ENCODE data around the gene FLG2.

The FLG2 gene

GRCh38 chr1:152359906-152360305 lies at the start of gene FLG2:
TSS of gene FLG2 (minus strand) at chr1:152360006. CDS start at chr1:152358884, 1,122 bp downstream.
- no peak for DNase-seq (ENCODE audit: low read depth in 2 of 2)

- DNase-seq (ENCODE audit: low read depth in 2 of 2): no peak
These were observed 48.9 kb upstream of the FLG2 start for GRCh38 chr1:152408664-152409063.

DNA sequence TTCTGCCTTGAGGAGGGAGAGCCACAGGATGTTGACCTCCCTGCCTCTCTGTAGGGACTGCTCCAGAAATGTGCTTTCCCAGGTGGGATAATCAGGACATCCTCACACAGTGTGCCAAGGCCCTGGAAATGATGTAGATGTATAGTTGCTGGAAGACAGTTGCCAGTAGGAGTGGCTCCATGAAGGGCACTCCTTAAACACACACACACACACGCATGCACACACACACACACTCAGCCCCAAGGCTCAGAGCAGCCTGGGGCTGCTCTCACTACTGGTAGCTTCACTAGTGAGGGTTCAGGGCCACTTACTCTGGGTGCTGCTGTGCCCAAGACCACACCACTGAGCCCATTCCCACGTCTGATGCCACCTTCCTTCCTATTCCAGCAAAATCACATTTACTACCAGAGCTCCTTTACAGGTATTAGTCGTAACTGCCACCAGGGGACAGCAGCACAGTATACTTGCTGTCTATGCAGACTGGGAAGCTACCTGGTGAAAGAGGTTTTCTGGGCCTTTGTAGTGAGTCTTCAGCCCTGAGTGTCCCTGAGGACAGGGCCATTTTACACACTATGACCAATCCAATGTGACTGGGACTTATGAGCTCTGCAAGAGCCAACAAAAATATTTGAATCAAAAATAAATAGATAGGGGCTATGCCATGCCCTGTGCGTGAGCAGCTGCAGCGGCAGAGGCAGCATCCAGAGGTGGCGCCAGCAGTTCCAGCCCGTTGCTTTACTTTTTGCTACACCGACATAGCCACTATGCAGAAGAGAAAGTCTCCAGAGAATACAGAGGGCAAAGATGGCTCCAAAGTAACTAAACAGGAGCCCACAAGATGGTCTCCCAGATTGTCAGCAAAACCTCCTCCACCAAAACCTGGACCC lies 39.2 kb upstream of the FLG2 start:
- no peak for DNase-seq (ENCODE audit: low read depth in 2 of 2)

GRCh38 chr1:152397474-152397873 lies 37.7 kb upstream of the FLG2 start:
- DNase-seq (ENCODE audit: low read depth in 2 of 2): no peak

DNA sequence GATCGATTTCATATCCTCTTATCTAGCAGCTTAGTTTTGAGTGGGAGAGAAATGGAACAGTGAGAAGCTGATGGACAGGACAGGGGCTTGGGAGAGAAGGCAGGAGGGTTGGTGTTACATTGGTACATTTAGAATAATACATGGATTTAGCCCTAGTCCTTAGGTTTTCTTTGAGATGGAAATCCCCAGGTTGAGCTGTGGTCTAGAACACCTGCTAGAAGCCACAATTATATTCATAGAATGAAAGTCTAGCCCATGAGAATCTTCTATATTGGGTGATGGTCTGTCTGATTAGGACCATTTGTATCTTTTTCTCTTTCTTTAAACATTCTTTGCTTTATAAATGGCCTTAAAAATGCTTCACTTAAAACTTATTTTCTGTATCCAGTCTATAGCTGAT lies 34.3 kb upstream of the FLG2 start:
- DNase-seq (ENCODE audit: low read depth in 2 of 2): no peak

DNA sequence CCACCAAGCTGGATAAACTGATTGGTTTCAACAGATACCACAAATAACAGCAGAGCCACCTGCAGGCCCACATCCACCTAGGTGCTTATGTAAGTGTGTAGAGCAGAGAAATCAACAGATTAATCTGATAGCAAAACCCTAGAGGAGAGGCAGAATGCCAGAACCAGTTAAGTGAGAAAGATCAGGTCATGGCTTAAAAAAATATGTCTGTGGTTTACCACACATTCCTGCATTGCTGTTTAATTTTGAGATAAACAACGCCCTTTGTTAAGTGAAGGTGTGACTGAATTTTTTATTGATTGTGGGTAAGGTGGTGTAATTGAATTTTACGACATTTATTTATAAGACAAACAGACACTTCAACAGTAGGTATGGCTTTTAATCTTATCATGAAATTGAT lies 33.1 kb upstream of the FLG2 start:
- no peak for DNase-seq (ENCODE audit: low read depth in 2 of 2)

DNA sequence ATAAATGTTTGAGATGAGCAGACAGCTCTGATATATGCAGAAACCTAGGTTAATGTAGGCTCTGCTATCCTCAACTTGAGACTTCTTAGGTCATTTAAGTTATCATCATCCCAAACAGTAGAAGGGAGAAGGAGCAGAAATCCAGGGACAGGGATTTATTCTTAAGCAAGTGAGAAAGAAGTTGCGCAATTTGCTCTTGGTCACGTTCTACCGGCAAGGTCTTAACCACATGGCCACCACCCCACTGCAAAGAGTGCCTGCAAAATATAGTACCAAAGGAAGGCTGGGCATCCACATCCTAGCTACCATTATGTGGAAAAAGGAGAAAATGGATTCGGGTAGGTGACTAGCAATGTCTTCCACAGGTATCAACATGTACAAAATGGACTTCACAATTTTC lies 29.1 kb upstream of the FLG2 start:
- no peak for DNase-seq (ENCODE audit: low read depth in 2 of 2)

GRCh38 chr1:152386940-152387339 lies 27.1 kb upstream of the FLG2 start:
- no peak for DNase-seq (ENCODE audit: low read depth in 2 of 2)

DNA sequence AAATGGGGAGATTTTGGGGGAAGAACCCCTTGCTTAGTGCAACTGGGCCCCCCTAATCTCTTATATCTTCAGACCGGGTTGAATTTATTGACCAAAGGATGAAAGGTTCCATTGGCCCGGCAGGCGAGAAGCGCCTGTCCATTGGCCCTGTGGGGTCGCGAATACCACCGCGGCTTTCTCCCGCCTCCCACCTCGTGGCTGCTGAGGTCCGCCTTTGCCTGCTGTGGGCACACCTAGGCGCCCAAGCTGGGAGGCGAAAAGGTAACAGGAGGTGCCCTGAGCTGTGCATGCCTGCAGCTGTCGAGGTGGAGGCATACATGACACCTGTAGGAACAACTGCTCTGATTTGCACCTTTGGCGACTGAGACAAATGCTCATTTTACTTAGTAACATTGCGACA lies 21.1 kb upstream of the FLG2 start:
- DNase-seq (ENCODE audit: low read depth in 2 of 2): no peak

GRCh38 chr1:152374451-152374850 lies 14.6 kb upstream of the FLG2 start:
- DNase-seq (ENCODE audit: low read depth in 2 of 2): no peak

GRCh38 chr1:152372672-152373071 lies 12.9 kb upstream of the FLG2 start:
- DNase-seq (ENCODE audit: low read depth in 2 of 2): no peak

DNA sequence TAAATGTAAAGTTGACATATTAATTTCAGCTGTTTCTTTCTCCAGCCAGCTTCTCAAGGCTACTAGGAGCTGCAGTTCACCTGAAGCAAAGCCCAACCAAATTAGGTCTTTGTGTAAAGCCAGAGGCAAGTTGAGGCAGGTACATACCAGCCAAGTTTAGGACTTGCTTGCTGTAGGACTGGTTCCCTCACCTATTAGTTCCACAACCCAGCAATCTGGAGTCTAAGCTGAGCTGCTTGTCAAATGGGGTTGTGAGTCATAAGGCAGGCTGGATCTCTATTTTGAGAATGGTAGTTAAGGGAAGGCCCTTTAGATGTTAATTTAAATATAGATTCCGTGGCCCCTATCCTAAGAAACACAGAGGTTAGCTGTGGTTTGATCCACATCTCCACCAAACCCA lies 7.6 kb upstream of the FLG2 start:
- no peak for DNase-seq (ENCODE audit: low read depth in 2 of 2)

DNA sequence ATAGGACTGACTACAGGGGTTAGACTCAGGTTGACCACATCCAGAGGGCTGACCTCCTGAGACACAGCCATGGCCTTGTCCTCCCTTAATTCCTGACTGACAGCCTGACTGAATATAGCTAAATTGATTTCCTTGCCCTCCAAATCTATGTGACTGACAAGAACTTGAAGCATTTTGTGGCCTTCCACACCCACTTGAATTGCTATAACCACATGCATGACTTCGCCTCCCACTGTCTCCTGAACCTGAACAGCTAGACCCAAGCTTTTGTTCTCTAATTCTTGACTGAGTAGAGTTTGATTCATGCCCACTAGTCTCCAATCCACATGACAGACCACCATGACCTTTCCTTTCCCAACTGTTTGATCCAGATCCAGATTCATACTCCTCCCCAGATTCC lies 3.1 kb downstream of the FLG2 start:
- no peak for DNase-seq (ENCODE audit: low read depth in 2 of 2)

DNA sequence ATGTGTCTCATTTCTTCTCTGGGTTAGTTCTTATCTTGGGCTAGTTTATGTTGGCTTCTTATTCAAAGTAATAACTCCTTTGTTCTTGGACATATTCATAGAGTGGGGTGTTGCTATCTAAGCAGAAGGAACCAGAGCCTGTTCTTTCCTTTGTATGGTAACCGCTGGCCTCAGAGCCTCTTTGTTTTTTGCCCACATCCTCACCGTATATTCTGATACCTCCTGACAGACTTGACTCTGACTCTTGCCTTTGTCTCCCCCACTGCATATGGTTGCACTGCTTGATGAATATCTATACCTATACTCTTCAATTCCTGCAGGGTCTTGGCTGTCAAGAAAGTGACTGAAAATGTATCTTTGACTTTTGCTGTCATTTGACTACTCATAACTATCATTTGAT lies 10.2 kb downstream of the FLG2 start:
- DNase-seq (ENCODE audit: low read depth in 2 of 2): no peak

DNA sequence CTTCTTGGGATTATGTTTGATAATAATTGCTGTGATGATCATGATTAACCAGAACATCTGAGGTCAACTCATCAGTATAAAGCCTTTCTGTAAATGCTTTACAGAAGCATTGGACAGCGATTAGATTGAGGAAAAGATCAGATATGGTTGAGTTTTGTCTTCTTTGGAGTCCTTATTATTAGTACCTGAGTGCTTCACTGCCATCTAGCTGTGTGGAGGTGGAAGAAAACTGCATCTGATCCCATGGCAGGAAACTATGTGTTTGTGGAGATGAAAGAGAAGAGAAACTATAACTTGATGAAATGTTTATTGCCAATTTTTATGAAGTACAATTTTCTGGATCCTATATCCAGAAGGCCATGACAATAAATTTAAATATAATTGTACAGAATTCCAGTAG lies 11.4 kb downstream of the FLG2 start:
- DNase-seq (ENCODE audit: low read depth in 2 of 2): no peak

GRCh38 chr1:152347116-152347728 lies 12.6 kb downstream of the FLG2 start:
- DNase-seq (ENCODE audit: low read depth in 2 of 2): peak in 1 of 2 donors; percentile 4

- no peak for DNase-seq (ENCODE audit: low read depth in 2 of 2)
These were observed 15.4 kb downstream of the FLG2 start for GRCh38 chr1:152344438-152344837.

GRCh38 chr1:152343006-152343405 lies 16.8 kb downstream of the FLG2 start:
- DNase-seq (ENCODE audit: low read depth in 2 of 2): no peak

DNA sequence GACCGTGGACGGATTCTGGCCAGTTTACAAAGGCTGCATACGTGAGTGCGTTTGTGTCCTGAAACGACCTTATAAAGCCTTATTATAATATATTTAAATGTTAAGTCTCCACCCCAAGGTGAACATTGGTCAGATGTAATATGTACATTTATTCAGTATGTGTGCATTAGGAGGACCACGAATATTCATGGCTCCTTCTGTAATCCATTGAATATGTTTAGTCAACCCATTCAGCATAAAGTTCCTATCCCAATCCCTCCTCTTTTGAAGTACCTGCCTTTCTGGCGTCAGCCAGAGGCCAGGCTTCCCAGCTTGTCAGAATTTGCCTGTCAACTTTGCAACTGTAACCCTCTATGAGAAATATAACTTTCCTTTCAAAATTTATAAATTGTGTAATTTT lies 24.4 kb downstream of the FLG2 start:
- DNase-seq (ENCODE audit: low read depth in 2 of 2): no peak

- DNase-seq (ENCODE audit: low read depth in 2 of 2): no peak
These were observed 30.9 kb downstream of the FLG2 start for GRCh38 chr1:152328801-152329391.

DNA sequence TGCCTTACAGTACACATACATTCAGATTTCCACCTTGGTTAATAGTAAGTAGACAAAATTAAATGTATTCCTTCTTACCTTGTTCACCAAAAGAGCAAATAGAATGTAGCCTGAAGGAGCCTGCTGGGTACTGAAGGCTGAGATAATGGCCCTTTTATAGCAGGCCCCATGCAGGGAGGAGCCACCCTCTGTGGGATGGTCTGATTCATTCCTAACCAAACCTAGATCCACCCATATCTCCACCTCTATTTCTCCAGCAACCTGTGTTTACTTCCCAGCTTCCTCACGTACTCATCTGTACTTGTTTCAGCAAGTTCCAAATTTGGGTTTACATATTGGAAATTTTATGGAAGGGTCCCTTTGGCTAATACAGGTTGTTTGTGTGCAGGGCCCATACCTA lies 34.7 kb downstream of the FLG2 start, which contains the start of gene FLG:
FLG (minus strand) TSS at position 129 of the 400 bp plus-strand sequence. CDS start 9,783 bp downstream, outside the sequence.
- DNase-seq (ENCODE audit: low read depth in 2 of 2): no peak

DNA sequence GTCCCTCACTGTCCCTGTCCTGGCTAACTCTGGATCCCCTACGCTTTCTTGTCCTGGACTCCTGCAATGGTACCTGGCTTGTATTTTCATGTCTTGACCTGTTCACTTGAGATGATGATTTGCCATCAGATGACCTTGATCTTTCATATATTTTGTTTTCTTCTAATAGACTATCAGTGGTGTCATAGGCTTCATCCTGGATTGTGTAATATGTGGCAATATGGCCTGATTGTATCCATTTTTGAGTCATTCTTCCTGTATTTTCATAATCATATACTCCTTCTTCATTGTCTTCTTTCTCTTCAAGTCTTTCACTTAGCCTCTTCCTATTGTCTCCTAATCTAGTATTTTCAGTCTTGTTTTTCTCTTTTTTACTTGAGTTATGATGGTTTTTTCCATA lies 45.8 kb downstream of the FLG2 start:
- no peak for DNase-seq (ENCODE audit: low read depth in 2 of 2)

DNA sequence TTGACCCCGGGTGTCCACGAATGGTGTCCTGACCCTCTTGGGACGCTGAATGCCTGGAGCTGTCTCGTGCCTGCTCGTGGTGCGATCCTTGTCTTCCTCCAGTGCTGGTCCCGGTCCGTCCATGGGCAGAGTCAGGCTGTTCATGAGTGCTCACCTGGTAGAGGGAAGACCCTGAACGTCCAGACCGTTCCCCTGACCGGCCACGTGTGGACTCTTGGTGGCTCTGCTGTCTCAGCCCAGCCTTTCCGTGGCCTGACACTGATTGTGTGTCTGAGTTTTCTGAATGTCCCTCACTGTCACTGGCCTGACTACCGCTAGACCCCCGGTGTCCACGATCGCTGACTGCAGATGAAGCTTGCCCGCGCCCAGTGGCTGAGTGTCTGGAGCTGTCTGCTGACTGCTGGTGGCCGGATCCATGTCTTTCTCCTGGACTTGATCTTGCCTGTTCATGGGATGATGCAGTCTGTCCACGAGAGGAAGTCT lies 46.4 kb downstream of the FLG2 start:
- no peak for DNase-seq (ENCODE audit: low read depth in 2 of 2)
